Activated CD4-positive, CD25-positive, alpha-beta regulatory T cell treated with anti-CD3 and anti-CD28 coated beads, Interleukin-2, amount 50 U/mL, for 16 hours (primary cell): ENCODE data around the gene C2orf92.

Source experiments
- DNase-seq: peaks from one replicate; pipeline ENCODE4 v3.0.0-alpha.2; 2020; ENCODE audit warnings: low read depth, low spot score

C2orf92 gene

GRCh38 chr2:97743913-97744312 is 74.4 kb downstream of the C2orf92 start:
- DNase-seq, result no peak

- peak; percentile 16 for DNase-seq
These were observed 76.1 kb downstream of the C2orf92 start for GRCh38 chr2:97745474-97746174.

DNA sequence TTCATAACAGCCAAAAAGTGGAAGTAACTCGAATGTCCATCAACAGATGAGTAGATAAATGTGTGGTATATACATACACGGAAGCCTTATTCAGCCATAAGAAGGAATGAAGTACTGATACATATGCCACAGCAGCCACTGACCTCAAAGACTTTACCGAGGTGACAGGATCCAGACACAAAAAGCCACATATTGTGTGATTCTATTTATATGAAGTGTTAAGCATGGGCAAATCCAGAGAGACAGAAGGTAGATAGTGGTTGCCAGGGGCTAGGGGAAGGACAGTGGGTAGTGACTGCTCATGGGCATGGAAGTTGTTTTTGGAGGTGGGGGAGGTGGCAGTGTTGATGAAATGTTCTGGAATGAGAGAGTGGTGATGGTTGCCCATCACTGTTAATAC is 77.8 kb downstream of the C2orf92 start:
- DNase-seq, result no peak

- DNase-seq, result no peak
These were observed 78.2 kb downstream of the C2orf92 start for GRCh38 chr2:97747716-97748115.

DNA sequence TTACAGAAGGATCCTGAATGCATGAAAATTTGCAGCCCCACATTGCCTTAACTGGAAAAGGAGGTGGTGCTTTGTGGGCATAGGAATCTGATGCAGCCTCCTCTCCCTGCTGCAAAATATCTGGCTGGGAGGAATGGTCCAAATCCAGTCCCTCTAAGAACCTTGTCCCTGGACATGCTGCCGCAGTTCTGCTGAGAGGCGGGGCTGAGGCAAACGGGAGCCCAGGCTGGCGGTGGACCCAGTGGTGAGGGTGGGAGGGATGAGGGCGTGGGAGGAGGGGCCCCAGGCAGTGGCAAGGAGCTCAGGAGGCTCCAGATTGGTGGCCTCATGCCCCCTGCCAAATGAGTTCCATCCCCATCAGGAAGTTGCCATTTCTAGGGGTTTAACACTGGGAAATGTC is 80.1 kb downstream of the C2orf92 start:
- no peak for DNase-seq

DNA sequence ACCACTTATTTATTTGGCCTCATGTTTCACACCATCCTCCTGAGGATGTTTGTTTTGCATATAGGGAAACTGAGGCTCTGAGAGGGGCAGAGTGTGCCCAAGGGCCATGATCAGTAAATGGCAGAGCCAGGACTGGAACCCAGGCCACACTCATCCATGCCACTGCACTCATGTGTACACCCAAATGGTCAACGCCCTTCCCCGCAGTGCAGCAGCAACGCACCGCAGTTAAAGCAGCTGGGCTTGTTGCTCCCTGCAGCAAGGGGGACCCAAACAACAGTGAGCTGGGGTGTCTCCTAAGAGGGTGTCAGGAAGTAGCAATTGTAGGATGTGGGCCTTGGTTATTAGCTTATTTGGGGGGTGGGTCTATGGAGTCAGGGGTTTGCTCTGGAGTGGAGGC is 80.5 kb downstream of the C2orf92 start:
- no peak for DNase-seq

- no peak for DNase-seq
These were observed 82.2 kb downstream of the C2orf92 start for GRCh38 chr2:97751752-97752151.
